ENCODE data around the gene NPAS2. TPM values are rescaled to one million over a fixed set of nuclear protein-coding genes. Genes with fewer than 3 reads are reported as not detected.

Gene NPAS2
- total and polyA plus RNA-seq, 2 donors (not counting 3 experiments of a cell fraction or from before 2014, with no cell fraction given) = 29.0 to 53.9 TPM

- dilution Hi-C loops (cut with MboI; ENCODE audit: extremely low pct_ligation_motif_present, low sequenced_read_pairs) = no loop called here
- Histone ChIP-seq H3K36me3 (ENCODE audit: control insufficient read depth in 2 of 2, extremely low read depth in 1 of 2, insufficient read depth in 2 of 2, low read length in 2 of 2) (no peaks in the 10 kb centered on the region), H3K4me2 (ENCODE audit: insufficient read depth, low read length) (no peak overlapping the region), H3K9ac (replicated peaks; ENCODE audit: extremely low read depth, insufficient read depth, low read length) (no peak overlapping the region), H3K9me3 (replicated peaks; ENCODE audit: control insufficient read depth, insufficient read depth, low read length) (no peaks in the 10 kb centered on the region), H3K4me1 (ENCODE audit: control insufficient read depth, extremely low read depth, insufficient read depth, low read length) (peaks cover 37% of the 10 kb centered on the region), H3K79me2 (ENCODE audit: control insufficient read depth, insufficient read depth, low read length) (no peaks in the 10 kb centered on the region), H3K9me1 (replicated peaks; ENCODE audit: control insufficient read depth, extremely low read depth, insufficient read depth, low read length) (no peaks in the 10 kb centered on the region), H4K20me1 (replicated peaks; ENCODE audit: control insufficient read depth, extremely low read depth, insufficient read depth, low read length) (no peaks in the 10 kb centered on the region), H3K27ac (ENCODE audit: insufficient read depth, low read depth, low read length) (no peak overlapping the region), H2AFZ (ENCODE audit: low read depth, low read length) (no peak overlapping the region), H3K4me3 (replicated peaks in 1 of 3; ENCODE audit: insufficient read depth in 1 of 3, low read depth in 1 of 3, low read length in 3 of 3) (no peak overlapping the region), H3K27me3 (ENCODE audit: control insufficient read depth in 2 of 2, insufficient read depth in 2 of 2, low read length in 2 of 2) (no peaks in the 10 kb centered on the region)
- no peak for DNase-seq (ENCODE audit: low read depth, low spot score)
- BruUV-seq (replicated peaks) = no TSS peak
- TF ChIP-seq MAX (IDR thresholded peaks at IDR 0.05; ENCODE audit: insufficient read depth, insufficient read length) (no peak), JUN (IDR thresholded peaks at IDR 0.05; ENCODE audit: borderline replicate concordance, insufficient read depth, insufficient read length, low read depth) (no peak), MYC (IDR thresholded peaks at IDR 0.05; ENCODE audit: low read depth, low read length) (no peak)
- ChIA-PET POLR2A (no interaction called here), CTCF (no interaction called here)
- intact Hi-C loops (cut with micrococcal nuclease) = no loop called here
- no peak for FAIRE-seq
Measured at GRCh38 chr2:100898035-100898665, 78.2 kb downstream of the NPAS2 start.

GRCh38 chr2:100900156-100900795 lies 80.3 kb downstream of the NPAS2 start:
- DNase-seq (ENCODE audit: low read depth, low spot score) = no peak
- FAIRE-seq = no peak
- Histone ChIP-seq H4K20me1 (replicated peaks; ENCODE audit: control insufficient read depth, extremely low read depth, insufficient read depth, low read length) (no peaks in the 10 kb centered on the region), H3K79me2 (ENCODE audit: control insufficient read depth, insufficient read depth, low read length) (no peaks in the 10 kb centered on the region), H2AFZ (ENCODE audit: low read depth, low read length) (no peak overlapping the region), H3K27ac (ENCODE audit: insufficient read depth, low read depth, low read length) (no peak overlapping the region), H3K4me2 (ENCODE audit: insufficient read depth, low read length) (no peak overlapping the region), H3K4me1 (ENCODE audit: control insufficient read depth, extremely low read depth, insufficient read depth, low read length) (peaks cover 35% of the 10 kb centered on the region), H3K9ac (replicated peaks; ENCODE audit: extremely low read depth, insufficient read depth, low read length) (no peak overlapping the region), H3K9me3 (replicated peaks; ENCODE audit: control insufficient read depth, insufficient read depth, low read length) (no peaks in the 10 kb centered on the region), H3K36me3 (ENCODE audit: control insufficient read depth in 2 of 2, extremely low read depth in 1 of 2, insufficient read depth in 2 of 2, low read length in 2 of 2) (no peaks in the 10 kb centered on the region), H3K9me1 (replicated peaks; ENCODE audit: control insufficient read depth, extremely low read depth, insufficient read depth, low read length) (no peaks in the 10 kb centered on the region), H3K27me3 (ENCODE audit: control insufficient read depth in 2 of 2, insufficient read depth in 2 of 2, low read length in 2 of 2) (no peaks in the 10 kb centered on the region), H3K4me3 (replicated peaks in 1 of 3; ENCODE audit: insufficient read depth in 1 of 3, low read depth in 1 of 3, low read length in 3 of 3) (no peak overlapping the region)
- CTCF ChIA-PET = interaction anchor here (1.0 kb wide), 1 partner anchor 24 kb away, joined by 3 read pairs; no protein-coding TSS in a partner anchor
- BruUV-seq (replicated peaks) = no TSS peak
- no peak for TF ChIP-seq EZH2 (IDR thresholded peaks at IDR 0.05; ENCODE audit: borderline replicate concordance, low read depth, low read length, severe bottlenecking)
- TF ChIP-seq CTCF (IDR thresholded peaks at IDR 0.05; ENCODE audit: extremely low read depth in 1 of 2, insufficient read depth in 1 of 2, low read depth in 1 of 2, low read length in 2 of 2) = no peak
- TF ChIP-seq GATA2 (IDR thresholded peaks at IDR 0.05; ENCODE audit: insufficient read depth, insufficient read length, low read depth, low read length) = no peak
- TF ChIP-seq JUN (IDR thresholded peaks at IDR 0.05; ENCODE audit: borderline replicate concordance, insufficient read depth, insufficient read length, low read depth) = no peak
- TF ChIP-seq MYC (IDR thresholded peaks at IDR 0.05; ENCODE audit: low read depth, low read length) = no peak
- TF ChIP-seq MAX (IDR thresholded peaks at IDR 0.05; ENCODE audit: insufficient read depth, insufficient read length) = no peak
- no peak for TF ChIP-seq POLR2A (IDR thresholded peaks at IDR 0.05; ENCODE audit: low read depth, low read length)
- no peak for TF ChIP-seq POLR2AphosphoS5 (IDR thresholded peaks at IDR 0.05; ENCODE audit: insufficient read depth, low read depth, low read length)
- TF ChIP-seq FOS (IDR thresholded peaks at IDR 0.05; ENCODE audit: borderline replicate concordance, insufficient read depth, low read length) = no peak
- intact Hi-C loops (cut with micrococcal nuclease) (no loop called here), dilution Hi-C loops (cut with MboI; ENCODE audit: extremely low pct_ligation_motif_present, low sequenced_read_pairs) (no loop called here)
- POLR2A ChIA-PET = no interaction called here
